Measurements from ENCODE around the gene CA7.

- no peak for TF ChIP-seq CTCF (IDR thresholded peaks at IDR 0.05 in 4 of 5, conservative IDR thresholded peaks at IDR 0.05 in 1 of 5)
- no peak for TF ChIP-seq POLR2A (IDR thresholded peaks at IDR 0.05)
Measured at GRCh38 chr16:66832190-66832589, 12.0 kb upstream of the CA7 start.

All from gastrocnemius medialis (tissue), 4 donors.